Activated gamma-delta T cell treated with Interleukin-2 at 50 U/mL for 16 hours (primary cell): ENCODE measurements around the gene CAB39L.
"Not testable (repeated sequence)": the region's sequence is repeated elsewhere in the genome, so short reads cannot be mapped to it uniquely, and the experiment has no call there.

ENCODE experiments used
- DNase-seq: peaks from one replicate; pipeline ENCODE4 v3.0.0-alpha.2; 2020

CAB39L gene

DNA sequence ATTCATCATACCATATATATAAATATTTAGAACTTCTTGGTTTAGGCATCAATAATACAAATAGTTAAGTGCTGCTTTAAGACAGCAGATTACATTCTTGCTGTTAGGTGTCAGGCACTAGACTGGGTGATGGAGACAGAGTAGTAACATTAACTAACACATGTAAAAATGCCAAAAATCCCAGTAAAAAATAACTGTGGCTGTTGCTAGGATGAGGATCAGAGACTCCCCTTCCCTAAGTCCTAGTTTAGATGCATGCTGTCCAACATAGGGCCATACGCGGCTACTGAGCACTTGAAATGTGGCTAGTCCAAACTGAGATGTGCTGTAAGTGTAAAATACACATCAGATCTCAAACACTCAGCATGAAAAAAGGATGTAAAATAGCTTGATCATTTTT lies 101.4 kb downstream of the CAB39L start:
- DNase-seq, result no peak

DNA sequence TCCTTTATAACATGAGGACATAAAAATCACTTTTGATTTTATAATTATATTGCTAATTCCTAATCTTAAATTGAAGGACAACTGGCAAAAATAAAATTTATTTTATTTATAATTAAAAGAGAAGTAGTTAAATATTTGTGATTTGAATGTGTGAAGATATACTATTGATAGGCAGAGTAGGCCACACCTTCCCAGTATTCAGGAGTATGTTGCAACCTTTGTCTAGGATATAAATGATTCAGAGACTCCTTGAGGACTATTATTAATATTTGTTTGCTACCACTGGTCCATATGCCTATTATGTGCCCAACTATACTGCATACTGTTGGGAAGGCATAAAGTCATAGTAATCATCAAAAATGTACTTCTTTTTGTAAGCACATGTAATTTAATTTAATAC lies 101.9 kb downstream of the CAB39L start:
- no peak for DNase-seq

DNA sequence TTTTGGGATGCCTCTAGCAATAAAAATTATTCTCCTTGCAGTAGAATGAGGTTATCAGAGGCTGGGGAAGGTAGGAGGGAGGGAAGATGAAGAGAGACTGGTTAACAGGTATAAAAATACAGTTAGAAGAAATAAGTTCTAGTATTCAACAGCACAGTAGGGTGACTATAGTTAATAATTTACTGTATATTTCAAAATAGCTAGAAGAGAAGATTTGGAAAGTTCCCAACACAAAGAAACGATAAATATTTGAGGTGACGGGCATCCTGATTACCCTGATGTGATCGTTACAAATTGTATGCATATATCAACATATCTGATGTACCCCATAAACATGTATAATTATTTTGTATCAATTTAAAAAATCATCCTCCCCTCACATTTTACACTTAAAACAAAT lies 102.3 kb downstream of the CAB39L start:
- no peak for DNase-seq

DNA sequence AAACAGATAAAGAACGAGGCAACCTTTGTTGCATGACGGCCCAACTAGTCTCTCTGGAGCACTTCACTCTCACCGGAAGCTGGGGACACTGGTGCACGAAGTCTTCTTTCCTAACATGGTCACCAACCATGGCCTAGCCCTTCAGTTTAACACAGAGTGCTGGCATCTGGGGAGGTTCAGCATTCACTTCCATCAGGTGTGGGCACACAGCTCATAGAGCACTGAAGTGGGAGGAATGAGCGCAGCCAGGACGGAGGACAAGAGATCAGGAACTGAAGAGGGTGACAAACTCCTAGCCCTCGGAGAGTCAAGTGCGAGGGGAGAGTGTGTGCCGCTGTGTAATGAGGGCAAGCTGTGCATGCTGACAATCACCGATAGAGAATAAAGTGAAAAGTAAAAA lies 103.7 kb downstream of the CAB39L start:
- no peak for DNase-seq

DNA sequence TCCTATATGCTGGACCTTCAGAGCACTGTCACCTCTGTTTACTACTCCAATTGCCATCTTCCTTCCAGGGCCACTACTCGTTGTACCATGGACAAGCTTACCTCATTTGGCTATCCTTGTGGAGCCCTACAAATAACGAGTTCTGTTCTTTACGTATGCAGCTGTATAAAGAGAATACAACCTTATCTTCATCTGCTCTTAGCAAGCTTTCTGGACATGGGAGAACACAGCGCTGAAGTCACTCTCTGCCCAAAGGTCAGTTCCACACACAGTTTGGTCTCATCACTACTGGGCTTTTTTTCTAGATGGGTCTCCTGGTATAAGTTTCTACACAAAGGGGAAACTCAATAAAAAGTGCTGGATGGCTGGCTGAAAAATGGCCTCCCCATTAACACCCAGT lies 107.2 kb downstream of the CAB39L start:
- DNase-seq, result no peak

DNA sequence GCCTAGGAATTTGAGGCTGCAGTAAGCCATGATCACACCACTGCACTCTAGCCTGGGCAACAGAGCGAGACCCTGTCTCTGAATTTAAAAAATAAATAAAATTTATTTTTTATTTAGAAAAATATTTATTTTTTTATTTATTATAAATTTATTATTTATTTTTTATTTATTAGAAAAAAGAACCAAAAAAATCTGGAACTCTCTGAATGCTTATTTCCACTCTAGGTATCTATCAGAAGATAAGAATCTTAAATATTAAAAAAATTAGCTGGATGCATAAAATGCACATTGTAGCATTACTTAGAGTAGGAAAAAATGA lies 113.4 kb downstream of the CAB39L start:
- no peak for DNase-seq

DNA sequence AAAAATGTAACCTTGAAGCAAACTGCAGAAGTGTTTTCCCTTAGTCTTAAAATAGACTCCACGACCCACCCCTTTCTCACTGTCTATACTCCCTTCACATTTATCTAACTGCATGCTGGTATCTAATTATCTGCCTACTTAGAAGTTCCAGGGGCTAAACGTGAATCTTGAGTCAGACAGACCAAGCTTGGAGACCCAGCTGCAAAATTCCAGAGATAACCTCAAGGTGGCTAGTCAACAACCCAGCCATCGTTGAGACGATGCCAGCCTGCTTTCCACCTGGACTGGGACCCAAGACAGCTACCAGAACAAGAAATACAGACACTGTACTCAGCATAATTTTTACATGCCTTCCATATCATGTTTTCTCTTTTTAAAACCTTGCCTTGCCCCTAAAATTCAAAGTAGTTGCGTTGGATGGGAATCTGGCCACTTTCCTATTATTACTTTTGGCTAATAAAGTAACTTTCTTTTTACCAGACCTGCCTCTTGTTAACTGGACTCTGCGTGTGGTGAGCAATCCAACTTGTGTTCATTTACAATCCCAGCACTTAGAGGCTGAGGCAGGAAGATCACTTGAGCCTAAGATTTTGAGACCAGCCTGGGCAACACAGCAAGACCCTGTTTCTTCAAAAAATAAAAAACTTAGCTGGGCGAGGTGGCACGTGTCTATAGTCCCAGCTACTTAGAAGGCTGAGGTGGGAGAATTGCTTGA lies 113.9 kb downstream of the CAB39L start:
- no peak for DNase-seq

DNA sequence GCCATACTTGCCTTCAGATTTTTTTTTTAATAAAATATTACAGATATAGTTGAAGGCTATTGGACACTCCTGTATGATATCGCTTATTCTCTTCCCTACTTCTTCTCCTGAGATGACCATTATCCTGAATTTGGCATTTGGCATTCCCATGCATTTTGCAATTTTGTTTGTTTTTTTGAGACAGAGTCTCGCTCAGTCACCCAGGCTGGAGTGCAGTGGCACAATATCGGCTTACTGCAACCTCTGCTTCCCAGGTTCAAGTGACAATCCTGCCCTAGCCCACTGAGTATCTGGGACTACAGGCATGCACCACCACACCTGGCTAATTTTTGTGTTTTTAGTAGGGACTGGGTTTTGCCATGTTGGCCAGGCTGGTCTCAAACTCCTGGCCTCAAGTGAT lies 116.7 kb downstream of the CAB39L start:
- DNase-seq, result not testable (repeated sequence)

DNA sequence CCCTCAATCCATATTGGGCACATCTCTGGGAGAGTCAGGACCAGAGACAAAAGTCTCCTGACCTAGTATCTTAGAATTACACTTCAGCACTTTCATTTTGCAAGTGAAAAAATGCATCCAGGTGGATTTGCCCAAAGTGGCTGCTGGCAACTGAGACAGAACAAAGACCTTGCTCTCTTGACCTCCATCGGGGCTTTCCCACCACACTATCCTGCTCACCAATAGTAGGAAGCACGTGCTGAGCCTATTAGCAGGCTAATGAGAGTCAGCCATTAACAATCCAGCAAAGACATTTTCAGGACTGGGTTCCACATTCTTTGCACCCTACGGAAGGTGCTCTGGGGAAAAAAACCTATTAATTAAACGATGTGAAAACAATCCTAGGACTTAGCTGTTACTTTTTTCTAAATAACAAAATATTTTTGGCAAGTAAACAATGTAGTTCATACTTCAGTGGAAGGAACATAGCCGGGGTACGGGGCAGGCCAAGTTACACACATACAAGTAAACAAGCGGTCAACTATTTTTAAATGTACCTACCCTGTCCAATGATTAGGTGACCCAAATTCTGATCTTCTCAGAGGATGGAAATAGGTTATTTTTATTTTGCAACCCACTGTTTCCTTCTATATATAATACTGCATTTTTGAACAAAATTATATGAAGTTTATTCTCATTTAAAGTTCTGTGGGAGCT lies 117.5 kb downstream of the CAB39L start:
- DNase-seq, result no peak

DNA sequence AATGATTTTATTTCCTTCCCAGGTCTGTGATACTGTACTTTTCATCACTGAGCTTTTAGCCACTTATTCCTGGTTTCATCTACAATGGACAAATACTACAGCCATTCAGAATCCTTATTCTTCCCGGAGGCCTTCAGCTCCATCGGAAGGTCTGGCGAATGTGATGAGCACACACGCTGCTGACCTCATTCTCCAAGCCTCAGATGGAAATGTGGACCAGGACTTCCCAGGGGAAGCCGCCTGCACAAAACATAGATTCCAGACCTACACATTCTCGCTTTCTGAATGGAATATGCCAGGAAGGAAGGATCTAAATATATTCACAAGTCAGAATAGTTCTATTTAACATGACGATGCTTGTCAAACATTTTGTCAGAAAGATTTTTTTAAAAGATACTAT lies 120.5 kb downstream of the CAB39L start:
- no peak for DNase-seq

DNA sequence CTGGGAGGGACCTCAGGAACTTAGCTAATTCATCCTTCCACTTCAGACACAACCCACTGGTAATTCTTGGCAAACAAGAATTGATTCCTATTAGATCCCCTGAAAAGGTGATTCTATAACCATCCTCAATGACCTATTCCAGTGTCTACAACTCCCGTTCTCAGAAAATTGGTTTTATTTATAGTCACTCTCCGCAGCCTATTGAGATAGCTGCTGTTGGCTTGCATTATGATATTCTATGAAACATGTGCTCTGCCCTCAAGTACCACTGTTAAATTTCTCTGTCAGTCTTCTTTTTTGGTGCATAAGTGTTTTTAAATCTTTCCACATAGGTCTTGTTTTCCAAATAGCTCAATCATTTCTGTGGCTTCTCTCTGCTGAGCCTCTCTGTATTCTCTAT lies 121.2 kb downstream of the CAB39L start:
- no peak for DNase-seq

DNA sequence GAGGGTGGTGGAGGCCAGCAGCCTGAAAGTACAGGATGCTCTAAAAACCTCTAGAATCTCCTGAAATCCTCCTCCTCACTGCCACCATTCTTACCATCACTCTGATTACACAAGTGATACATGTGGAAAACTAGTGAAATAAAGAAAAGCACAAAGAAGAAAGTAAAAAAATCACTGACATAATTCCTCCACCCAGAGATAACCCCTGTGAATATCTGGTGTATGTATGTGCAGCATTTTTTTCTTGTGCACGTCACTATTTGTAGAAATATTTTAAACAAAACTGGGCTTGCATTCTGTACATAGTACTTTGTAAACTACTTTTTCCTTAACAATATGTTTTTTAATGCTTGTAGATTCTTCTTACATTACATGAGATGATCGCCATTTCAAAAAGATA lies 122.9 kb downstream of the CAB39L start:
- DNase-seq, result no peak

DNA sequence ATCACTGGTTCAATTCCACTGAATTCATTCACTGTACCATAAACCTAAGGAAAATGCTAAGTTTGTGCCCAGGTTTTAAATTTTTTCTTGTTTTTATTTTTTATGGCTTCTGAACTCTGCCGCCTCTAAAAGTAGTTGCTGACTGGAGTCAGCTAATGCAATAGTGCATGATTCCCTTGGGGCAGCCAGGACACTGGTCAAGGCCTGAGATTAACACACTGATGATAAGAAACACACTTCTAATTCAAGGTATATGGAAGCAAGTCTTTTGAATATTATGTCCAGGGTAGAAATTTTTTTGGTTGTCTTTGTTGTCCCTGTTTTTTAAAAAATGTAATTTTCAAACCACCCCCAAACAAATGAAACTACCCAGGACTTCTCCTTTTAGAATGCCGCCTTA lies 123.9 kb downstream of the CAB39L start:
- no peak for DNase-seq

DNA sequence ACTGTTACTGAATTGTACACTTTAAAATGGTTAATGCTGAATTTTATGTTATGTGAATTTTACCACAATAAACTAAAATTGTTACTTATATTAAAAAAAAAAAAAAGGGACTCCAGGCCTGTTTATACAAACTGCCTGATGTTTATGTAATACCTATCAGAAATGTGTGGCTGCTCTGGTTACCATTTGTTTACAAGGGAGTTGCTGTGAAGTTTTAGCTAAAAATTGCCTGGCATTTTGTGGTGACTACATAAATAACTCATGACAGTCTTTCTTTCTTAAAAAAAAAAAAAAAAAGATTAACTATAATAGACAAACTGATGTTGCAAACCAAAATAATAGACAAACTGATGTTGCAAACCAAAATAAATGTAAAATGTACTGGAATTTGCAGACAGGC lies 124.3 kb downstream of the CAB39L start:
- no peak for DNase-seq

DNA sequence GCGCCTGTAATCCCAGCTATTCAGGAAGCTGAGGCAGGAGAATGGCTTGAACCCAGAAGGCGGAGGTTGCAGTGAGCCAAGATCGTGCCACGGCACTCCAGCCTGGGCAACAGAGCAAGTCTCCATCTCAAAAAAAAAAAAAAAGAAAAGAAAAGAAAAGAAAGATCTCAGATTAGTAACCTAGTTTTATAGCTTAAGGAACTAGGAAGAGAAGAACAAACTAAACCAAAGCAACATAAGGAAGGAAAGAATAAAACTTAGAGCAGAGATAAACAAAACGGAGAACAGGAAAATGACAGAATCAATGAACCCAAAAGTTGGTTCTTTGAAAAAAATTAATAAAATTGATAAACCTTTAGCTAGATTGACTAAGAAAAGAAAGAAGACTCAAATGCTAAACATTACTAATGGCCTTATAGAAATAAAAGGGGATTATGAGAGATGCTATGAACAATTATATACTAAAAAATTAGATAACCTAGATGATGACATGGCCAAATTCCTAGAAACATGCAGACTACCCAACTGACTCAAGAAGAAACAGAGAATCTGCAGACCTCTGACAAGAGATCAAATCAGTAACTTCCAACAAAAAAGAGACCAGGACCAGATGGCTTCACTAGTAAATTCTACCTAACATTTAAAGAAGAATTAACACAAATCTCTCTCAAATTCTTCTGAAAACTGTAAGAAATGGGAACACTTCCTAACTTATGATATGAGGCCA lies 127.9 kb downstream of the CAB39L start:
- DNase-seq, result no peak

DNA sequence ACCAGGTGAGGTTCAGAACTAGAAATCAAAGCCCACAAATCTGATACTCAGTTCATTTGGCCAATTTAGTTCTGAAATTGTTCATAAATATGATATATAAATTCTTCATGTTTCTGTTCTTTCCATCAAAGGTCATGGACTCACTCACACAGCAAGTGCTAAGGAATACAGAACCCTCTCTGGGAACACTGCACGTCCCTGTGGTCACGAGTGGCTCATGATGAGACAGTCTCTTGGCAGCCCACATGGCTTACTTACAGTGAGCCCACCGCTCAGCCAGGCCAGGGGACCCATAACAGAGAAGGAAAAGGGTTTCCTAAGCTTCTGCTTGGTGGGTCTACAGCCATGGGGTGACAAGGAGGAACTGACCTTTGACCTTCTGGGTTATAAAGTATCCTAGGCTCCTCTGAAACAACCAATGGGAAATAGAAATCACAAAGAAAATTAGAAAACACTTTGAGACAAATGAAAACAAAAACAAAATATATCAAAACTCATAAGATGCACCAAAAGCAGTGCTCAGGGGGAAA lies 128.8 kb downstream of the CAB39L start:
- no peak for DNase-seq

DNA sequence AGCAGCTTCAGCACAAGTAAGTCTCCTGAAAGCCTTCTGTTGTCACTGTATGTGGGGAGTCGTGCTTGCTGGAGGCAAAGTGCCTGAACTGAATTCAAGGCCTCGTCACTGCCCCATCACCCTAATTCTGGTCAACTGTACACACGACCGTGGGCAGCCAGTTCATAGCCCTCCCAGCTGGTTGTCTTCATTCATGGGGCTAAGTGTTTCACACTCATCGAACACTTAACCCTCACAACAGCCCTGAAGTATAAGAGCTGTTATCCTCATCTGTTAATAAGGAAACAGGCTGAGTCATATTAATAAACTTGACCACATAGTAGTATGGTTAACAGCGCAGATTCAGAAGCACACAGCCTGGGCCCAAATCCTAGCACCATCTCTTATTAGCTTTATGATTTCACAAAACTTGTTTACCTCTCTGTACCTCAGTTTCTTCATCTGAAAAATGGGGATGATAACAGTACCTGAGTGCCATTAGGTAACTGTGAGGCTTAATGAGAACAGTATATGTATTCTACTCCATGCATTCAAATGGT lies 129.5 kb downstream of the CAB39L start:
- no peak for DNase-seq

DNA sequence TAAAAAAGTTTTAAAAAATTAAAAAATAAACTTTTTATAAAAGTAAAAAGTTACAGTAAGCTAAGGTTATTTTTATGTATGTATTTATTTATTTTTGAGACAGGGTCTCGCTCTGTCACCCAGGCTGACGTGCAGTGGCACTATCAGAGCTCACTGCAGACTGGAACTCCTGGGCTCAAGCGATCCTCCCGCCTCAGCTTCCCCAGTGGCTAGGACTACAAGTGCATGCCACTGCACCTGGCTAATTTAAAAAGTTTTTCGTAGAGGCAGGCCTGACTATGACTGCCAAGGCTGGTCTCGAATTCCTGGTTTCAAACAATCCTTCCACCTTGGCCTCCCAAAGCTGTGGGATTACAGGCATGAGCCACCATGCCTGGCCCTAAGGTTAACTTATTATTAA lies 132.0 kb downstream of the CAB39L start:
- no peak for DNase-seq

DNA sequence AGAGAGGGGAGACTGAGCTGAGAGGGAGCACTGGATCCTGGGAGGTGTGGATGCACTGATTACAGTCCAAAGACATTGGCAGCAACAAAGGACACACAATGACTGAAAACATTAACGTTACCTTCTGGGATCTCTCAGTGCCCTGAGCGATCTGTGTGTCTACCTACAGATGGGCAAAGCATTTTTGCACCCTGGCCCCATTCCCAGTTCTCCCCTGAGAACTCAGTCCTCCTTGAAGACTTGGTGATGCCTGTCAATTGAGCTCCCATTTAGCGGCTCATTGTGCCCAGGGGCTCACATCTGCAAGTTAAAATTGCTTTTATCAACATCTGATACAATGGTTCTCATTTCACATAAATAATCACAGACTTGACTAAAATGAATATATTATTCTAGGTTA lies 133.6 kb downstream of the CAB39L start:
- no peak for DNase-seq

DNA sequence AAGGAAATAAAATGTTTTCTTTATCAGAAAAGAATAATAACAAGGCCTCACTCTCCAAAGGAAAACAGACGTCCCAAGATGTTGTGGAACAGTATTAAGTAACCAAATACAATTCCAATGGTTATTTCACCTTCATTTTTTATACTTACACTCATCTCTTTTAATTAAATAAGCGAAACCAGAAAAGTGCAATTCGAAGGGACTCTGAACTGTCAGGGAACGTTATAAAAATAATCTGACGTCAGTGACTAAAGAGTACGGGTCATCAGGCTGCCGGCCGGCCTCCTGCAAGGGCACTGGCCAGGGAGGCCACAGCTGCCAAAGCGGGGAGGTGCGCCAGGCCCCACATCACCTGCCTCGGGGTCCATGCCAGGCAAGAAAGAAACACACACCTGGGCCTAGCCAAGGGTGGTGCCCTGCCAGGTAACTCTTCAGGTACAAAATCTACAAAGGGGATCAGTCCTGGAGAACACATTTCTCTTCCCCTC lies 134.9 kb downstream of the CAB39L start:
- no peak for DNase-seq

DNA sequence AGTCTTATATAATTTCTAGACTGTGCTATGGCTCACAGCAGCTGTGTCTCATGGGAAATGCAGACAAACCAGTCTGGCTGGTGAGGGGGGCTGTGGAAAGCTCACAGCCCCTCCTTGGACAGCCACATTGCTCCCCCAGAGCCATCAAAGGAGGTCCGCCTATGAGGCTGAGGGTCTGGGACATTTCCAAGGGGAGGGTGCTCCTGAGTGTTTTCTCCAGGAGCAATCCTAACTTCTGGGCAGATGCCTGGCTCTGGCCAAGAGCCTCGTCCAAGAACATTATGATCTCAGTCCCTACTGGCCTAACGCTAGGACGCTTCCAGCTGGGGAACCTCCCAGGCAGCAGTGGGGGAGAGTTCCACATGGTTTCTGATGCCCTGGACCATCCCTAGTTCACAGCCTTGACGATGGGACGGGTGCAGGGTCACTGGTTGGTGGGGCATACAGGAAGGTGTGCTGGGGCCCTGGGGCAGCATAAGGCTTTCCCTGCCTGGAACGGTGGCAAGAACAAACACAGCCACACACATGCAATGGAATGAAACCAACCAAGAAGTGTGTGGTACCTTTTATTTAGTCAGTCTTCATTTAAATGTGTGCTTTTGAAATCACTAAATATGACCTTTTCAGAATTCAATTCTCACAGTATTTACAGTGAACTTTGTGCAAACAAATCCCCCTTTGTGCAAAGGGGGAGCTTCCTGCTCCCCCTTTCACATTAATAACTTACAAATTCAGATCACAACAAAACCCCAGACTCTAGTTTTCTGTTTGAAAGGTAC lies 135.6 kb downstream of the CAB39L start:
- no peak for DNase-seq

DNA sequence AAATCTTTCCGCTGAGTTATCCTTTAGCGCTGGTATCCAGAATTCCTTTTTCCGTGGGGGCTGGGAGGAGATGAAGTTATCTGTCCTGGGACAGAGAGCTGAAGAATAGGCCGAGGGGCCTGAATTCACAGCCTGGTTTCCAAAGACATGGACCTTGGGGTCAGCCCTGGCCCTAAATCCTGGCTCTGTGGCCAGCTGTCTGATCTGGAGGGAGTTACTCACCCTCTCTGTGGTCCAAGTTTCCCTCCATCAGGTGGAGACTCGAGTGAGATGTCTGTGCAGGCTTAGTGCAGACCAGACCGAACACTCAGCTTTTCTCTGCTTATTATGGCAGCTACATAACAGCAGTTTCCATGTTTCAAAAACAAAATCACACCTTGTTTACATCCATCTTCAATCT lies 136.5 kb downstream of the CAB39L start:
- DNase-seq, result no peak
